ENCODE measurements around the gene TCEANC2.
"Not testable (repeated sequence)": the region's sequence is repeated elsewhere in the genome, so short reads cannot be mapped to it uniquely, and the experiment has no call there.

The TCEANC2 gene

DNA sequence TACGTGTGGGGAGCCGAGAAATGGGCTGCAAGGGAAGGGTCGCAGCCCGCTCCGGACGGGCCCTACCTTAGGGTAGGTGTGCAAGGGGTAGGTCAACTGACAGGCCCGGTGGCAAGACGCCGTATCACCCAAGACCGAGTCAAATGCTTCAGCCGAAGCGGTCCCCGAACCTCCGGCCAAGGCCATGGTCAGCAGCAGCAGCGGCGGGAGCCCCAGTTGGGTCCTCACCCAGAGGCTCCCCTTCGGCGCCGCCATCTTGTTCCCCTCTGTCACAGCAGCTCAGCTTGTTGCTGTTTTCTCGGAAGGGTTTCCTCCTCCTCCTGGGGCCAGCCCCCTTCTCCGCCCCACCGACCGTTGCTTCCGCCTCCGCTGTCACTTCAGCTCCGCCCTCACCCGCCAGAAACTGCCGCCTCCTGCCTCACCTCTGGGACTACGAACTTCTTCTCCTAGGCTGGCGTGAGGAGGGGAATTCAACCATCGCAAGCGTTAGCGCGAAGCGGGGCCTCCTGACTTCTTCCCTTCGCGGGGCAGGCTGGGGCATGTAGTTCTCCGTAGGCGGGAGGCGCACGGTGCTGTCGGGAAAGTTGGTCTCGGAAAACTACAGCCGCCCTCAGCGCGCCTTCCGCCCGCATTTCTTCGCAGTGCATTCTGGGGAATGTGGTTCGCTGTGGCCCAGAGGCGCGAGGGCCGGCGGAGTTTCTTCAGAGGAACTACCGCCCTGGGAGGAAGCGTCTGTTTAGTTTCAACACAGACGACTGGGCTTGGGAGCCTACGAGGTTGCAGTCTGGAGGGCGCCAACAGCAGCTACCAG is at the start of gene TCEANC2, which contains the start of gene TMEM59:
Gene TCEANC2, plus strand, starts transcription at position 675 of the 811 bp plus-strand sequence. CDS start 815 bp downstream, outside the sequence.
Gene TMEM59, minus strand, starts transcription at position 271 of the 811 bp plus-strand sequence. Its CDS starts 16 bp downstream, at position 255.
- DNase-seq (ENCODE audit: low read depth in 2 of 2) = peak; percentile 86 to 90

DNA sequence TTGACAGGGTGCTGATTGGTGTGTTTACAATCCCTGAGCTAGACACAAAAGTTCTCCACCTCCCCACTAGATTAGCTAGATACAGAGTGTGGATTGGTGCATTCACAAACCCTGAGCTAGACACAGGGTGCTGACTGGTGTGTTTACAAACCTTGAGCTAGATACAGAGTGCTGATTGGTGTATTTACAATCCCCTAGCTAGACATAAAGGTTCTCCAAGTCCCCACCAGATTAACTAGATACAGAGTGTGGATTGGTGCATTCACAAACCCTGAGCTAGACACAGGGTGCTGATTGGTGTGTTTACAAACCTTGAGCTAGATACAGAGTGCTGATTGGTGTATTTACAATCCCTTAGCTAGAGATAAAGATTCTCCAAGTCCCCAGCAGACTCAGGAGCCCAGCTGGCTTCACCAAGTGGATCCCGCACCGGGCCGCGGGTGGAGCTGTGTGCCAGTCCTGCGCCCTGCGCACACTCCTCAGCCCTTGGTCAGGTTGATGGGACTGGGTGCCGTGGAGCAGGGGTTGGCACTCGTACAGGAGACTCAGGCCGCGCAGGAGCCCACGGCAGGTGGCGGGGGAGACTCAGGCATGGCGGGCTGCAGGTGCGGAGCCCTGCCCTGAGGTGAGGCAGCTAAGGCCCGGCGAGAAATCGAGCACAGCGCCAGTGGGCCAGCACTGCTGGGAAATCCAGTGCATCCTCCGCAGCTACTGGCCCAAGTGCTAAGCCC is 49.5 kb upstream of the TCEANC2 start:
- DNase-seq (ENCODE audit: low read depth in 2 of 2) = not testable (repeated sequence)

DNA sequence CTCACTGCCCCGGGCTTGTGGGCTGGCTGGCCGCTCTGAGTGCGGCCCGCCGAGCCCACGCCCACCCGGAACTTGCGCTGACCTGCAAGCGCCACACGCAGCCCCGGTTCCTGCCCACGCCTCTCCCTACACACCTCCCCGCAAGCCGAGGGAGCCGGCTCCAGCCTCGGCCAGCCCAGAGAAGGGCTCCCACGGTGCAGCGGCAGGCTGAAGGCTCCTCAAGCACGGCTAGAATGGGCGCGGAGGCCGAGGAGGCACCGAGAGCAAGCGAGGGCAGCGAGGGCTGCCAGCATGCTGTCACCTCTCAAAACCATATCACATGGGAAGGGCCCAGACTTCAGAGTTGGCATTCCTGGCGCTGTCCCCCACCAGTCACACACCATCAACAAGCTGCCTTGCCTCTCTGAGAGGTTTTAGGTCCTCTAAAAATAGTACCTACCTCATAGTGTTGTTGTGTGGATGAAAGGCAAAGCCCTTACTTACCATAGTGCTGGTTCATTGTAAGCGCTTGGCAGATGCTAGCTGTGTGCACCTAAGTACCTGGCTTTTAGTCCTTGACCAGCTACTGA is 48.8 kb upstream of the TCEANC2 start:
- no peak for DNase-seq (ENCODE audit: low read depth in 2 of 2)

DNA sequence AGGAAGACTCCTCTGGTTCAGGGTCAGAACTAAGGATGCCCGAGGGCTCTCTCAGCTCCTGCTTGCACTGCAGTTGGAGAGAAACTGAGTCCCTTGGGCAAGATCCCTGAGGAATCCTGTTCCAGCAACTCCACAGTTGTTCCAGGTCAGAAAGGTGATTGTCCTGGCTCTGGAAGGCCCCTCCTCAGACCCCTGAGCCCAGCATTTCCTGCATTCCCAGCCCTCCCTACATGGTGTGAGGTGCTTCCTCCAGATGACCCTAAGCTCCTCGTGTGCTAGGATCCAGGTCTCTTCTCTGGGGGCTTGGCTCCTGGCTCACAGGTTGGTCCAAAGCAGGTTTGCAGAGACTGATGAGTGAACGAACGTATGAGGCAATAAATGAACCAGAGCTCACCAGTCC is 46.9 kb upstream of the TCEANC2 start:
- no peak for DNase-seq (ENCODE audit: low read depth in 2 of 2)

DNA sequence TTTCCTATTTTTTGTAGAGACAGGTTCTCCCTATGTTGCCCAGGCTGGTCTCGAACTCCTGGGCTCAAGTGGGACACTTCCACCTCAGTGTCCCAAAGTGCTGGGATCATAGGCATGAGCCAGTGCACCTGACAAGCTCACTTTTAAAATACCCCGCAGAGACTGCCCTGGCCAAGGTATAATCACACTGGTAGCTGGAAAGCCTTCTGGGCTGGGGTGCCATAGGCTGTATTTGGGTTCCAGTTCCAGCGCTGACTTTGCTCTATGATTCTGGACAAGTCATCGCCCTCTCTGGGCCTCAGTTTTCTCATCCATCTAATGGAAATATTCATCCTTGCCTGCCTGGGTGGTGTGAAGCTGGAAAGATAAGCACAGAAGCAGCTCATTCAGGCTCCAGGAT is 45.8 kb upstream of the TCEANC2 start:
- no peak for DNase-seq (ENCODE audit: low read depth in 2 of 2)

DNA sequence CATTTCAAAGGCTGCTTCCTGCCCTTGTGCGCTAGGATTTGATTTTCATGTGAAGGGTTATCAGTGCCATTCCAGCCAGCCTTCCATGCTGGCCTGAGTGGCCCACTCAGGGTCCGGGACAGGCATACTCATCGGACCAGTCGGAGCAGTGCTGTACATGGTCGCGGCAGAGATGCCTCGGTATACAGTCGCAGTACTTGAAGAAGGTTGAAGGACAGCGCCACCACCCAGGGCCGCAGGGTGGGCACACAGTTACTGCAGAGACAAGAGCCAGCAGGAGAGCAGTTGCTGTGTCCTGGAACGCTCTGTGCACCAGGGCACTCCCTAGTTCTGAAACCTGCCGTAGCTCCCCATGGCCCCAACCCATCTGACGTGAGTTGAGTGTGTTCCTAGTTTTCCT is 44.5 kb upstream of the TCEANC2 start:
- DNase-seq (ENCODE audit: low read depth in 2 of 2) = no peak

DNA sequence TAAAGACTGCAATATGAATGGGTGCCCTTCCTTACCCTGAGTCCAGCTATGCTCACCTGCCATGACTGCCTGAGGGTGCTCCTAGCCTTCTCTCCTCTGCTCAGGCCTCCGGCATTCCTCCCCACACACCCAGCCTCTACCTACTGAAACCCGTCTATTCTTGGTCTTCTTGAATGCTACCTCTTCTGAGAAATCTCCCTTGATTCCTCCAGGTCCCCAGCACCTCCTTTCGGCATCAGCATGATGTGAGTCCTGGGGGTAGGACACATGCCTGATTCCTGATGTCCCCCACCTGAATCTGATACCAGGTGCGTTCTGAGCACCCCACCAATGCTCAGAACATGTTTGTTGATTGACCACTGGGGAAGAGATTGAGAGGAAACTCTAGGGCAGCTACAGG is 44.0 kb upstream of the TCEANC2 start:
- DNase-seq (ENCODE audit: low read depth in 2 of 2) = no peak

DNA sequence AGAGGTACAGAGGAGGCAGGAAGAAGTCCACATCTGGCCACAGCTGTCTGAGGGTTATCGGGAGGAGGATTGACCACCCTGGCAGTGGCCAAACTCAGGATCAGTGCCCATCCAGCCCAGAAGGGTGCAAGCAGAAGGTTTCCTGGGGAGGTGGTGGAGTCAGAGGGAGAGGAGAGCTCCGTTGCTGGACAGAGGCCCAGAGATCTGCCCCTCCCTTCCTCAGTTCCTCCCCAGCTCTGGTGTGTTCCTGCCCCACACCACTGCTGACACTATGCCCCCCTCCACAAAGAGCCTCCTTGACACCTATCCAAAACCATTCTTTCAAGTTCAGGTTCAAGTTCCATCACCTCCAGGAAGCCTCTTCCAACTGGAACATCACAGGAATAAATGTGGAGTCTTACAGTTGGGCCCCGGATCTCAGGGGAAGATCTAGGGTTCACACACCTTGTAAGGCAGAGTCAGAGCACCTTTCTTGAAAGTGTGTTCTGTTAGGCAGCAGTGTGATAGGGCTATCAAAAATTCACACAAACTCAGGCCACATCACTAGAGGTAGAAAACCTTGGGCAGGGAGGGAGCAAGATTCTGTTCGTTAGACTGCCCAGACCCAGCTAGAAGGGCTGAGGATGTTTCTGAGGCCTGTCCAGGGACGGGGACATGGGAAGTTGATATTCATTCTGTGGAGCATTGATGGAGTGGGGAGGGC is 42.8 kb upstream of the TCEANC2 start:
- no peak for DNase-seq (ENCODE audit: low read depth in 2 of 2)

DNA sequence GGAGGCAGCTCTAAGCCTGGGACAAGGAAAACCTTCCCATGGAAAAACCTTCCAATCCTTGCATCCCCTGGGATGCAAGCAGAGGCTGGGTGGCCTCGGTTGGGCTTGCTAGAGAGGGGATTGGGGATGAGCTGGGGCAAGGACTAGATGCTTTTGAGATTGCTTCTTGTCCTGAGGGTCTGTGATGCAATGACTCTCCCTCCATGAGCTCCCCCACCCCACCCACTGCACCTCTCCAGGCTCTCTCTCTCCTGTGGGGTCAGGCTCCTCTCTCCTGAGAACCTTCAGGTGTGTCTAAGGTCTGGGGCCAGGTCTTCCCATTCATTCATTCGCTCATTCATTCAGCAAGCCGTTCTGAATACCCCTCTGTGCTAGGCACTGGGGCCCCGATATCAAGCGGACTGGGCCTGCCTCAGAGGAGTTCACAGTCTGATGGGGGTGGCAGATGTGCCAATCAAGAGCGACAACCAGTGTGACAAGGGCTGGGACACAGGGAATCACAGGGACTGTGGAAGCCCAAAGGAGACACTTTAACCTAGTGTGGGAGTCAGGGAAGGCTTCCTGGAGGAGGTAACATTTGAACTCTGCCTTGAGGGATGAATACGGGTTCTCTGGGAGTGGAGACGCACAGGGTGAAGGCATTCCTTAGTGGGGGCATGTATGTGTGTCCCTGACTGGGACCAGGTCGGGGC is 41.9 kb upstream of the TCEANC2 start:
- DNase-seq (ENCODE audit: low read depth in 2 of 2) = no peak

DNA sequence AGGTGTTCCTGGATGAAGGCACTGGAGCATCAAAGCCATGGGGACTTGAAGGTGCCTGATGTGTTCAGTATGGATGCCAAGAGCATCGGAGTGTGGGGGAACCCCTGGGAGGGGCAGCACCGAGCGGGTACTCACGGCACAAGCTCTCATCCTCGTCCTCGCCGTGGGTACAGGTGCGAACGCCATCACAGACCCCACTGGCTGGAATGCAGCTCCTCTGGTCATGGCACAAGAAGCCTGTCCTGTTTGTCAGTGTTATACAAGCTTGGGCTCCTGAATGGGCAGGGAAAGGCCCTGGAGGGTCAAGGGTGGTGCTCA is 41.4 kb upstream of the TCEANC2 start:
- DNase-seq (ENCODE audit: low read depth in 2 of 2) = no peak

DNA sequence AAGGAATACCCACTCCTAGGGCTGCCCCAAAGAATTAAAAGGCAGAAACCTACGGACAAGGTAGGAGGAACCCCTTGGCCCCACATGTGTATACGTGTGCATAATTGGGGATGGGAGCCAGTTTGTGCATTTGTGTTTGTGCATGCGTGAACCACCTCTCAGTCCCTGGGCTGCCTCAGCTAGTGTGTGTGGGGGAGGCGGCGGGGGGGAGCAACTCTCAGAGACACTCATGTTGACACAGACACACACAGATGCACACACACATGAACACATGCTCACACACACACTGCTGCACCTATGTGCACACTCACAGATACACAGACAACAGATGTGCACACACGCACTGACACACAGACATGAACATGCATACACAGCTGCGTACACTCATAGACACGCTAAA is 40.5 kb upstream of the TCEANC2 start:
- DNase-seq (ENCODE audit: low read depth in 2 of 2) = no peak

DNA sequence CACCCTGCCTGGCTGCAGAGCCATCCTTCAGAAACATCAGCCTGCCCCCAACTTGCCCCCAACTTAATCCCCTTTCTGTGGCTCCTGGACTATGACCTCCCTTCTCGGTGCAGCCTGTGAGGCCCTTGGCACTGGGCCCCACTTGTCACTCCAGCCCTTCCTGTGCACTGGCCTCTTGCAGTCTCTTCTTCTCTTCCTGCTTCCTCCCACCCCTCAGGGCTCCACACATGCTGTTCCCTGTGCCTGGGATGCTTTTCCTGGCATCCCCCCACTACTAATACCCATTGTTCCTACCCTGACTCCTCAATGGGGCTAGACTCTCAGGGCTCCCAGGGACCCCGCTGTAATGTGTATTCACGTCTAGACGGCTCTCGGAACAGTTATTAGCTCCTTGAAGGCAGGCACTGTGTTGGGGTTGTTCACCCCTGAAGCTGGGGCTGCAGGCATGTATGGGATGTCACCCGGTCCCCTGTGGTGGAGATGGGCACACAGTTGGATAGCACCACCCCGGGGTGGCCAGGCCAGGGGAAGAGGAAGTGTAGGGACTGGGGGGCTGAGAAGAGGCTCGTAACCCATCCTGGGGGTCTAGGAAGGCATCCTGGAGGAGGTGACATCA is 39.9 kb upstream of the TCEANC2 start:
- no peak for DNase-seq (ENCODE audit: low read depth in 2 of 2)

DNA sequence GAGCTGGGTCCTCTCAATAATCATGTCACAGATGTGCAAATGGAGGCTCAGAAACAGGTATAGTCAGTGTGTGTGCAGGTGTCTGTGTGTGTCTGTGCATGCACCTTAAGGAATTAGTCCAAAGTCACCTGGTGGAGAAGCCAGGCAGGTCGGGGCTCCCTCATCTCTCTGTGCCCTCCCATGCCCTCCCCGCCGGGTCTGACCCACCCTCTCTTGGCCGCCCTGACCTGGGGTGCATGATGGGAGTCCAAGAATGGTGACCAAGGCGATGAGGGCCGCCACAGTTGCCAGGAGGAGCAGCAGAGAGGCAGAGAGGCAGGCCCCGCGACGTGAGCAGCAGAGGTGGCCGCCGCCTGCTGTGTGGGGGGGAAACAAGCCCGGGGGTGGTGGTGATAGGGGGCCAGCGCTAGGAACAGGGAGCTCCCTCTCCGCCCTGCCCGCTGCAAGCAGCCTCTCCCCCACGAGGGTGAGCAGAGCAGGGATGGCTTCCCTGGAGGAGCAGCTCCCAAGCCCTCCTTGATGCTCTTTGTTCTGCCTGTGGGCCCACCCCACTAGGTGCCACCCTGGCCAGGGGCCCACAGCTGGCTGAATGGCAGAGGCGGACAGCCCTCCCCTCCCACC is 39.3 kb upstream of the TCEANC2 start:
- DNase-seq (ENCODE audit: low read depth in 2 of 2) = no peak

DNA sequence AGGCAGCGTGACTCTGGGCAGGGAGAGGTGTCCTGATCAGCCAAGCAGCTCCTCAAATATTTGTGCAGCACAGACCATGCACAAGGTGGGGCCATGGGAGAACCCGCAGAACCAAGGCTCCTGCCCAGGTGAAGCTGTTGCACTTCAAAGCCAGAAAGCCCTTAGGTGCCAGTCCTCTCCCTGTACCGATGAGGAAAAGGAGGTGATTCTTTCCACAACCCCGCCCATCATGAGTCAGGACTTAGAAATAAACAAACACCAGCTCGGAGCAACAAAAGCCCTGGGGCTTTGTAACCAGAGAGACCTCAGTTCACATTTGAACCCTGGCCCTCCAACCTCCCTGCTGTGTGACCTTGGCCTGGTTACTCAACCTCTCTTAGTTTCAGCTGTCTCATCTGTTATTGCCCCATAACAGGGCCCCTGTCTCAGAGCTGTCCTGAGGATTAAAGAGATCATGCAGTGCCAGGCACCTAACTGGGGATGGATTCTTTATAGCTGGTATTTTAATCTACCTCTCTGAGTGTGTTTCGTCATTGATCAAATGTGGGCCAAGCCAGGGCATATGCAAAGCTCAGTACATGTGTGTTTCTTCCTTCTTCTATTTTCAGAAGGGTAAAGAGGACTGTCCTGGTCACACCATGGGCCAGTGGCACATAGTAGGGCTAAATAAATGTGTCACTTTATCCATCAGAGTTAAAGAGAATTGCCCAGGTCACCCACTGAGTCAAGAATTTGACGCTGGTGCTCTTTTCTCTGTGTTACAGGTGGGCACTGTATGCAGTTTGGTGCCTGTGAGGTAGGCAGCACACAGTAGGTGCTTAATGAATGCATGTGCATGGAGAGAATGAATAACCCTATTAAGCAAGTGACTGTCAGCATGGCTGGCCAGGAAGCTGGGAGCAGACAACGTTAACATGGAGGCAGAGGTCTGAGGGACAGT is 36.8 kb upstream of the TCEANC2 start:
- DNase-seq (ENCODE audit: low read depth in 2 of 2) = no peak

DNA sequence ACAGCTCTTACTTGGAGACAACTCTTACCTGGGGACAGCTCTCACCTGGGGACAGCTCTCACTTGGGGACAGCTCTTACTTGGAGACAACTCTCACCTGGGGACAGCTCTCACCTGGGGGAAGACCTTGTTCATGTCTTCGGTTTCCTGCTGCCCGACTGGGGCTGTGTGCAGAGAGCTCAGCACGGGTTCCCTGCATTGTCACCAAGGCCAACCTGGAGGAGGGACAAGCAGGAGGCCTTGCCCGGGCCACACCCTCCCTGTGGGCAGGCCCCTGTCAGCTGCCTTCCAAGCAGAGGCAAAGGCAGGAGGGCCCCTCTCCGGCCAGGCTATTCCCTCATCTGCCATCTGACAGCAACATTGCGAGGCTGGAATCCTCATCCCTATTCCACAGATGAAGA is 35.4 kb upstream of the TCEANC2 start, which contains the start of gene LDLRAD1:
Gene LDLRAD1, minus strand, starts transcription at position 208 of the 400 bp plus-strand sequence. Its CDS starts 74 bp downstream, at position 134.
- no peak for DNase-seq (ENCODE audit: low read depth in 2 of 2)

DNA sequence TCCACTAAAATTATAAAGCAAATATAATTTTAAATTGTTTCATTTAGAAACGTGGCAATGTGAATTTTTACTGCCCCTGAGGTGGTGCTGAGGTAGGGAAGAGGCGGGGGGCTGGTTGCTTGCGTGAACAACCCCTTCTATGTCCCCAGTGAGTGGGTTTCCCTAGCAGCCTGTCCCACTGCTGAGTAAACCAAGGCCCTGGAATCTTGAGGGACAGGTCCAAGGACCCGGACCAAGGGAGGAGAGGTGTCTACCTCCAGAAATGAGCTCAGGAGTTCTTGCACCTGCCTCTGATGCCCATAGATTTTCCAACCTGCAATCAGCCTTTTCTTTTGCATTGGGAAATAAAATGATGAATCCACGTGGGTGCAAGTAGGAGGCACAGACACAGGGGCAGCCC is 34.8 kb upstream of the TCEANC2 start:
- DNase-seq (ENCODE audit: low read depth in 2 of 2) = no peak

DNA sequence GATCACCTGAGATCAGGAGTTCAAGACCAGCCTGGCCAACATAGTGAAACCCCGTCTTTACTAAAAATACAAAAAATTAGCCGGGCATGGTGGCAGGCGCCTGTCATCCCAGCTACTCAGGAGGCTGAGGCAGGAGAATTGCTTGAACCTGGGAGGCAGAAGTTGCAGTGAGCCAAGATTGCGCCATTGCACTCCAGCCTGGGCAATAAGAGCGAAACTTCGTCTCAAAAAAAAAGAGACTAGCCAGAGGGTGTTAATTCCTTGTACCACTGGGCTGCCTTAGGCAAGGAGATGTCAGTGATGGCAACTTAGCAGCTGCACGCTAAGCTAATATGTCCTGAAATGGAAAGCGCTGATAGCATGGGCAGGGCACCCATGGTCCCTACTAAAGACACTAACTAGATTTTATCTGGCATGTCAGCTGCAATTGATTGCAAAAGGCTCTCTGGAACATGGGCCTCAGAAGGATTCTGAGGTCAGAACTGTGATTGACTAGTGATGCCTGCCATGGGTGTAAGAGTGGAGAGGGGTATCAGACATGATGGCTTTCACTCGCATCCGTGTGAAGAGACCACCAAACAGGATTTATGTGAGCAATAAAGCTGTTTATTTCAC is 33.7 kb upstream of the TCEANC2 start:
- DNase-seq (ENCODE audit: low read depth in 2 of 2) = not testable (repeated sequence)

DNA sequence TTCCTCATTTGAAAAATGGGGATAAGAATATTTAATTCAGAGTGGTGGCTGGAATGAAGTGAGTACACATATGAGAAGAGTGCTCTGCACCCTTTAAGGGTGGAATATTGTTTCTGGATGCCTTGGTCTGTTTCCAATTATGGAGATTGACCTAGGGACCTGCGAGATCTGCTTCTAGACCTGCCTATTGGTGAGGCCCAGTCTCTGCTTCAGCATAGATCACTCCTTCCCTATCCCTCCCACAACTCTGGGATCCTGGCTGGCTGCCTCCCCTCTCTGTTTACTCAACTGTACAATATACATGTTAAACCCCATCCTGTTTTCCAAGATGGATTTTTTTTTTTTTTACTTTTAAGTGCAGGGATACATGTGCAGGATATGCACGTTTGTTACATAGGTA is 29.1 kb upstream of the TCEANC2 start:
- no peak for DNase-seq (ENCODE audit: low read depth in 2 of 2)

DNA sequence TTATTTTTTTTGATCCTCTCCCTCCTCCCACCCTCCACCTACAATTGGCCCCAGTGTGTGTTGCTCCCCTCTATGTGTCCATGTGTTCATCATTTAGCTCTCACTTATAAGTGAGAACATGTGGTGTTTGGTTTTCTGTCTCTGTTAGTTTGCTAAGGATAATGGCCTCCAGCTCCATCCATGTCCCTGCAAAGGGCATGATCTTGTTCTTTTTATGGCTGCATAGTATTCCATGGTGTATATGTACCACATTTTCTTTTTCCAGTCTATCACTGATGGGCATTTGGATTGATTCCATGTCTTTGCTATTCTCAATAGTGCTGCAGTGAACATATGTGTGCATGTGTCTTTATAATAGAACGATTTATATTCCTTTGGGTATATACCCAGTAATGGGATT is 28.6 kb upstream of the TCEANC2 start:
- not testable (repeated sequence) for DNase-seq (ENCODE audit: low read depth in 2 of 2)
